Kidney epithelial cell (primary cell): ENCODE results near the gene C16orf54. TPM values are rescaled to one million over a fixed set of nuclear protein-coding genes. Genes with fewer than 3 reads are reported as not detected.
A peak's percentile ranks its signal among the peaks of the same experiment; 100 is the strongest.
"Not testable (repeated sequence)": the region's sequence is repeated elsewhere in the genome, so short reads cannot be mapped to it uniquely, and the experiment has no call there.

Experiments used
- DNase-seq: peaks from one replicate; pipeline ENCODE4 v3.0.0-alpha.2; 2010; ENCODE audit warnings: low read depth
- H3K27me3 ChIP-seq: 2 replicates; pipeline ENCODE4 v1.6.0; 2011; ENCODE audit warnings: low read length; ENCODE audit not compliant: control insufficient read depth, insufficient read depth
- H3K36me3 ChIP-seq: 2 replicates; pipeline ENCODE4 v1.5.1; 2011; ENCODE audit warnings: low read length; ENCODE audit not compliant: control insufficient read depth, insufficient read depth
- H3K4me3 ChIP-seq: 2 replicates; pipeline ENCODE4 v1.5.1; 2011; ENCODE audit warnings: low read depth, mild to moderate bottlenecking, control low read depth, low read length
- CTCF ChIP-seq: IDR thresholded peaks from 2 replicates; pipeline ENCODE4 v1.5.1; 2011; ENCODE audit warnings: mild to moderate bottlenecking, moderate library complexity, low read length, control low read depth, inconsistent platforms; ENCODE audit not compliant: insufficient read depth, poor library complexity, severe bottlenecking
- total RNA-seq: library from RNA; depleted of rRNA; stranded (reverse); fragments of >200 nt; gene quantifications from 2 replicates; pipeline ENCODE4 v1.2.3, GENCODE V29; 2015

The C16orf54 gene
- total RNA-seq, 1 donor from 2014 or later, result not detected

- not testable (repeated sequence) for H3K27me3 ChIP-seq, H3K36me3 ChIP-seq, H3K4me3 ChIP-seq
- TF ChIP-seq CTCF, result peak; percentile 64
- DNase-seq, result peak; percentile 41
These were observed 24.5 kb downstream of the C16orf54 start for GRCh38 chr16:29721167-29721879.

GRCh38 chr16:29720703-29721102 is 25.1 kb downstream of the C16orf54 start:
- no peaks in the 10 kb centered on the region for H3K27me3 ChIP-seq
- no peak for DNase-seq
- no peak overlapping the region for H3K4me3 ChIP-seq
- no peak for TF ChIP-seq CTCF
- no peaks in the 10 kb centered on the region for H3K36me3 ChIP-seq

GRCh38 chr16:29719063-29719462 is 26.7 kb downstream of the C16orf54 start:
- Histone ChIP-seq H3K27me3 (no peaks in the 10 kb centered on the region), H3K36me3 (no peaks in the 10 kb centered on the region), H3K4me3 (no peak overlapping the region)
- no peak for TF ChIP-seq CTCF
- DNase-seq, result no peak

GRCh38 chr16:29717113-29717512 is 28.7 kb downstream of the C16orf54 start:
- Histone ChIP-seq H3K27me3 (no peaks in the 10 kb centered on the region), H3K36me3 (no peaks in the 10 kb centered on the region), H3K4me3 (no peak overlapping the region)
- DNase-seq, result no peak
- no peak for TF ChIP-seq CTCF

GRCh38 chr16:29714972-29715371 is 30.8 kb downstream of the C16orf54 start:
- no peak for DNase-seq
- no peak for TF ChIP-seq CTCF
- Histone ChIP-seq H3K4me3 (no peak overlapping the region), H3K36me3 (no peaks in the 10 kb centered on the region), H3K27me3 (no peaks in the 10 kb centered on the region)

GRCh38 chr16:29714396-29714795 is 31.4 kb downstream of the C16orf54 start:
- no peak for DNase-seq
- Histone ChIP-seq H3K4me3 (no peak overlapping the region), H3K27me3 (no peaks in the 10 kb centered on the region), H3K36me3 (no peaks in the 10 kb centered on the region)
- no peak for TF ChIP-seq CTCF
